PFSK-1 (cell line): Measurements from ENCODE around the gene JAK2.

Experiments used
- POLR2AphosphoS5 ChIP-seq: IDR thresholded peaks from 2 replicates; pipeline ENCODE4 v1.6.1; 2012; ENCODE audit warnings: low read depth, mild to moderate bottlenecking, control low read depth, low read length, moderate library complexity
- TAF1 ChIP-seq: IDR thresholded peaks from 2 replicates; pipeline ENCODE4 v1.6.1; 2012; ENCODE audit warnings: low read length, control low read depth, borderline replicate concordance; ENCODE audit not compliant: insufficient read depth
- TF ChIP-seq, protein P1 (sequence below), 2 experiments: IDR thresholded peaks; 2 replicates each; pipeline versions ENCODE4 v1.6.1 to v1.8.0; 2011 to 2012; ENCODE audit warnings: low read depth in 2 of 2, low read length in 2 of 2, control low read depth in 1 of 2, inconsistent platforms in 1 of 2, mild to moderate bottlenecking in 1 of 2, moderate library complexity in 1 of 2; ENCODE audit not compliant: insufficient read depth in 1 of 2

GRCh38 chr9:5062631-5063030 lies 77.6 kb downstream of the JAK2 start:
- TF ChIP-seq, protein P1, sequence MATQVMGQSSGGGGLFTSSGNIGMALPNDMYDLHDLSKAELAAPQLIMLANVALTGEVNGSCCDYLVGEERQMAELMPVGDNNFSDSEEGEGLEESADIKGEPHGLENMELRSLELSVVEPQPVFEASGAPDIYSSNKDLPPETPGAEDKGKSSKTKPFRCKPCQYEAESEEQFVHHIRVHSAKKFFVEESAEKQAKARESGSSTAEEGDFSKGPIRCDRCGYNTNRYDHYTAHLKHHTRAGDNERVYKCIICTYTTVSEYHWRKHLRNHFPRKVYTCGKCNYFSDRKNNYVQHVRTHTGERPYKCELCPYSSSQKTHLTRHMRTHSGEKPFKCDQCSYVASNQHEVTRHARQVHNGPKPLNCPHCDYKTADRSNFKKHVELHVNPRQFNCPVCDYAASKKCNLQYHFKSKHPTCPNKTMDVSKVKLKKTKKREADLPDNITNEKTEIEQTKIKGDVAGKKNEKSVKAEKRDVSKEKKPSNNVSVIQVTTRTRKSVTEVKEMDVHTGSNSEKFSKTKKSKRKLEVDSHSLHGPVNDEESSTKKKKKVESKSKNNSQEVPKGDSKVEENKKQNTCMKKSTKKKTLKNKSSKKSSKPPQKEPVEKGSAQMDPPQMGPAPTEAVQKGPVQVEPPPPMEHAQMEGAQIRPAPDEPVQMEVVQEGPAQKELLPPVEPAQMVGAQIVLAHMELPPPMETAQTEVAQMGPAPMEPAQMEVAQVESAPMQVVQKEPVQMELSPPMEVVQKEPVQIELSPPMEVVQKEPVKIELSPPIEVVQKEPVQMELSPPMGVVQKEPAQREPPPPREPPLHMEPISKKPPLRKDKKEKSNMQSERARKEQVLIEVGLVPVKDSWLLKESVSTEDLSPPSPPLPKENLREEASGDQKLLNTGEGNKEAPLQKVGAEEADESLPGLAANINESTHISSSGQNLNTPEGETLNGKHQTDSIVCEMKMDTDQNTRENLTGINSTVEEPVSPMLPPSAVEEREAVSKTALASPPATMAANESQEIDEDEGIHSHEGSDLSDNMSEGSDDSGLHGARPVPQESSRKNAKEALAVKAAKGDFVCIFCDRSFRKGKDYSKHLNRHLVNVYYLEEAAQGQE (IDR thresholded peaks at IDR 0.05; ENCODE audit: insufficient read depth in 1 of 2, low read depth in 2 of 2, low read length in 2 of 2) = no peak
- TF ChIP-seq POLR2AphosphoS5 (no peak), TAF1 (no peak)
